ENCODE measurements around the gene FOXG1. TPM values are rescaled to one million over a fixed set of nuclear protein-coding genes. Genes with fewer than 3 reads are reported as not detected.

The FOXG1 gene
- total RNA-seq, 3 donors from 2014 or later = not detected

GRCh38 chr14:28782301-28782700 lies 15.7 kb downstream of the FOXG1 start:
- Histone ChIP-seq H3K27me3 (peaks cover 0 to 96% of the 10 kb centered on the region in 2 donors), H3K36me3 (no peaks in the 10 kb centered on the region), H3K27ac (no peak overlapping the region), H3K4me3 (no peak overlapping the region), H3K9me3 (no peaks in the 10 kb centered on the region), H3K4me1 (peaks cover 0 to 7% of the 10 kb centered on the region in 2 donors)
- TF ChIP-seq POLR2AphosphoS5 (IDR thresholded peaks at IDR 0.05) (no peak), CTCF (IDR thresholded peaks at IDR 0.05) (no peak), POLR2A (IDR thresholded peaks at IDR 0.05) (no peak)
- intact Hi-C loops (cut with DNase I; ENCODE audit: low total_unique reads) = no loop called here
- DNase-seq (ENCODE audit: low spot score in 2 of 2) = no peak

- H3K4me1 ChIP-seq = peaks cover 0 to 7% of the 10 kb centered on the region in 2 donors
- no peaks in the 10 kb centered on the region for H3K9me3 ChIP-seq
- H3K4me3 ChIP-seq = no peak overlapping the region
- H3K27ac ChIP-seq = no peak overlapping the region
- intact Hi-C loops (cut with DNase I; ENCODE audit: low total_unique reads) = no loop called here
- H3K36me3 ChIP-seq = no peaks in the 10 kb centered on the region
- H3K27me3 ChIP-seq = peaks cover 0 to 86% of the 10 kb centered on the region in 2 donors
- no peak for DNase-seq (ENCODE audit: low spot score in 2 of 2)
- no peak for TF ChIP-seq CTCF (IDR thresholded peaks at IDR 0.05)
- TF ChIP-seq POLR2A (IDR thresholded peaks at IDR 0.05) = no peak
- no peak for TF ChIP-seq POLR2AphosphoS5 (IDR thresholded peaks at IDR 0.05)
Observed at GRCh38 chr14:28783664-28784063, 17.1 kb downstream of the FOXG1 start.

GRCh38 chr14:28784096-28785048 lies 17.8 kb downstream of the FOXG1 start:
- no peak overlapping the region for H3K27ac ChIP-seq
- H3K4me1 ChIP-seq = peaks cover 0 to 7% of the 10 kb centered on the region in 2 donors
- intact Hi-C loops (cut with DNase I; ENCODE audit: low total_unique reads) = no loop called here
- H3K4me3 ChIP-seq = no peak overlapping the region
- no peak for DNase-seq (ENCODE audit: low spot score in 2 of 2)
- TF ChIP-seq POLR2AphosphoS5 (IDR thresholded peaks at IDR 0.05) (no peak), POLR2A (IDR thresholded peaks at IDR 0.05) (no peak), CTCF (IDR thresholded peaks at IDR 0.05) (no peak)
- no peaks in the 10 kb centered on the region for H3K9me3 ChIP-seq
- peaks cover 0 to 79% of the 10 kb centered on the region in 2 donors for H3K27me3 ChIP-seq
- H3K36me3 ChIP-seq = no peaks in the 10 kb centered on the region

GRCh38 chr14:28785096-28785952 lies 18.7 kb downstream of the FOXG1 start:
- DNase-seq (ENCODE audit: low spot score in 2 of 2) = no peak
- TF ChIP-seq CTCF (IDR thresholded peaks at IDR 0.05) = no peak
- TF ChIP-seq POLR2A (IDR thresholded peaks at IDR 0.05) = no peak
- TF ChIP-seq POLR2AphosphoS5 (IDR thresholded peaks at IDR 0.05) = no peak
- Histone ChIP-seq H3K36me3 (no peaks in the 10 kb centered on the region), H3K4me1 (peaks cover 0 to 7% of the 10 kb centered on the region in 2 donors), H3K27me3 (peaks cover 0 to 69% of the 10 kb centered on the region in 2 donors), H3K9me3 (no peaks in the 10 kb centered on the region), H3K27ac (no peak overlapping the region), H3K4me3 (peak overlapping the region in 2 of 3 donors; percentile 15 to 58)
- intact Hi-C loops (cut with DNase I; ENCODE audit: low total_unique reads) = no loop called here

All from breast epithelium (tissue), 4 donors.